HG02973 (cell line): ENCODE data around the gene ZNHIT3.
"Not testable (repeated sequence)": the region's sequence is repeated elsewhere in the genome, so short reads cannot be mapped to it uniquely, and the experiment has no call there.

Source experiments
- ATAC-seq: cut with Tn5 transposase; IDR thresholded peaks from one replicate; pipeline ENCODE4 v1.9.1; 2021; ENCODE audit warnings: moderate library complexity; ENCODE audit not compliant: unreplicated experiment

ZNHIT3 gene

GRCh38 chr17:36482611-36483504 is 3.6 kb upstream of the ZNHIT3 start:
- ATAC-seq, result peak; percentile 43

GRCh38 chr17:36484021-36484420 is 2.5 kb upstream of the ZNHIT3 start:
- ATAC-seq, result not testable (repeated sequence)

GRCh38 chr17:36485027-36485426 is 1.5 kb upstream of the ZNHIT3 start:
- ATAC-seq, result no peak

- ATAC-seq, result no peak
Measured at GRCh38 chr17:36485805-36486203, 677 bp upstream of the ZNHIT3 start.

GRCh38 chr17:36493956-36494355 is 7.5 kb downstream of the ZNHIT3 start:
- ATAC-seq, result no peak

GRCh38 chr17:36494674-36495073 is 8.2 kb downstream of the ZNHIT3 start:
- ATAC-seq, result no peak

- no peak for ATAC-seq
Measured at GRCh38 chr17:36495076-36495578, 8.6 kb downstream of the ZNHIT3 start.

GRCh38 chr17:36496018-36496789 is 9.7 kb downstream of the ZNHIT3 start:
- no peak for ATAC-seq

- no peak for ATAC-seq
Measured at GRCh38 chr17:36498155-36498554, 11.7 kb downstream of the ZNHIT3 start.

- ATAC-seq, result no peak
Measured at GRCh38 chr17:36498560-36499300, 12.2 kb downstream of the ZNHIT3 start.

GRCh38 chr17:36500745-36501225 is 14.3 kb downstream of the ZNHIT3 start:
- ATAC-seq, result no peak

GRCh38 chr17:36501351-36501750 is 14.9 kb downstream of the ZNHIT3 start:
- ATAC-seq, result no peak

- no peak for ATAC-seq
Measured at GRCh38 chr17:36501963-36502362, 15.5 kb downstream of the ZNHIT3 start.

GRCh38 chr17:36503456-36504155 is 17.1 kb downstream of the ZNHIT3 start:
- no peak for ATAC-seq

- no peak for ATAC-seq
Measured at GRCh38 chr17:36504156-36504545, 17.7 kb downstream of the ZNHIT3 start.

- no peak for ATAC-seq
Measured at GRCh38 chr17:36505171-36505570, 18.7 kb downstream of the ZNHIT3 start.

GRCh38 chr17:36506249-36506826 is 19.9 kb downstream of the ZNHIT3 start:
- ATAC-seq, result no peak

- ATAC-seq, result no peak
Measured at GRCh38 chr17:36506831-36507230, 20.4 kb downstream of the ZNHIT3 start.

- ATAC-seq, result no peak
Measured at GRCh38 chr17:36507266-36507665, 20.8 kb downstream of the ZNHIT3 start.

- ATAC-seq, result not testable (repeated sequence)
Measured at GRCh38 chr17:36508439-36508838, 22.0 kb downstream of the ZNHIT3 start.
